Activated T-cell treated with anti-CD3 and anti-CD28 coated beads, Interleukin-2, amount 50 U/mL, for 72 hours (primary cell): ENCODE data around the gene ADGRB2. TPM values are rescaled to one million over a fixed set of nuclear protein-coding genes. Genes with fewer than 3 reads are reported as not detected.

Experiments used
- ATAC-seq, 2 donors: fragments of 150-1000 bp; cut with Tn5 transposase; replicated peaks in 1 of 2; 2 replicates each; pipeline ENCODE4 v1.10.0; 2021; ENCODE audit warnings: moderate library complexity in 2 of 2, mild to moderate bottlenecking in 1 of 2
- DNase-seq, 2 donors: peaks; one replicate each; pipeline ENCODE4 v3.0.0; 2021 to 2022; ENCODE audit warnings: mixed read lengths in 1 of 2
- H3K27ac Mint-ChIP-seq: one replicate; pipeline ENCODE4 v1.8.0; 2022; ENCODE audit warnings: mild to moderate bottlenecking, moderate library complexity, mixed read lengths
- H3K27me3 Mint-ChIP-seq: one replicate; pipeline ENCODE4 v1.8.0; 2022; ENCODE audit warnings: low read depth, mixed read lengths
- H3K36me3 Mint-ChIP-seq, 2 donors: one replicate each; pipeline ENCODE4 v1.8.0; 2022; ENCODE audit warnings: mixed read lengths in 2 of 2, mild to moderate bottlenecking in 1 of 2; ENCODE audit not compliant: insufficient read depth in 2 of 2
- H3K4me1 Mint-ChIP-seq: one replicate; pipeline ENCODE4 v1.8.0; 2022; ENCODE audit warnings: low read depth, mixed read lengths
- H3K4me3 Mint-ChIP-seq, 2 donors: one replicate each; pipeline ENCODE4 v1.8.0; 2022; ENCODE audit warnings: mild to moderate bottlenecking in 2 of 2, mixed read lengths in 2 of 2, moderate library complexity in 2 of 2
- H3K9me3 Mint-ChIP-seq, 2 donors: one replicate each; pipeline ENCODE4 v1.8.0; 2022; ENCODE audit warnings: mixed read lengths in 2 of 2
- total RNA-seq, 2 donors: library from RNA; stranded (reverse); gene quantifications; one replicate each; pipeline ENCODE4 v1.2.3, GENCODE V29; 2022

The ADGRB2 gene
- total RNA-seq, 2 donors from 2014 or later, result 1.0 to 2.3 TPM

DNA sequence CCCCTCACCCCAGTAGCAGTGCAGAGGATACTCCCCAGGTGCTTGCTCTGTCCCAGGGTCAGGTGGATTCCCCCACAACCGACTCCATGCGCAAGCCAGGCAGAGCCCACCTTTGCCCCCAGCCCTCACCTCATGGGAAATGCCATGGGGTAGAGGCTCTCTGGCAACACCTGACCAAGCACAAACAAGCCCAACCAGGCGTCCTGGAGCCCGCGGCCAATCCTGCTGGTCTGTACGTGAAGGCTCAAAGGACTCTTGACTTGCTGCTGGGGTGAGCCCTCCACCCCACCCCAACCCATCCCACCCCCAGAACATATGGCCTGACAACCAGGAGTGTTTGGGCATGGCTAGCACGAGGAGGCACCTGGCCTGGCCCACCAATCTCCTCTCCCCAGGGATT, 1.8 kb downstream of the ADGRB2 start:
- H3K9me3 Mint-ChIP-seq, result no peaks in the 10 kb centered on the region
- ATAC-seq (no peak), DNase-seq (no peak)
- H3K4me3 Mint-ChIP-seq, result peak overlapping the region; percentile 79 to 89
- peaks cover 30% of the 10 kb centered on the region for H3K27me3 Mint-ChIP-seq
- no peak overlapping the region for H3K27ac Mint-ChIP-seq
- peaks cover 16% of the 10 kb centered on the region for H3K4me1 Mint-ChIP-seq
- H3K36me3 Mint-ChIP-seq, result peaks cover 0 to 5% of the 10 kb centered on the region in 2 donors

DNA sequence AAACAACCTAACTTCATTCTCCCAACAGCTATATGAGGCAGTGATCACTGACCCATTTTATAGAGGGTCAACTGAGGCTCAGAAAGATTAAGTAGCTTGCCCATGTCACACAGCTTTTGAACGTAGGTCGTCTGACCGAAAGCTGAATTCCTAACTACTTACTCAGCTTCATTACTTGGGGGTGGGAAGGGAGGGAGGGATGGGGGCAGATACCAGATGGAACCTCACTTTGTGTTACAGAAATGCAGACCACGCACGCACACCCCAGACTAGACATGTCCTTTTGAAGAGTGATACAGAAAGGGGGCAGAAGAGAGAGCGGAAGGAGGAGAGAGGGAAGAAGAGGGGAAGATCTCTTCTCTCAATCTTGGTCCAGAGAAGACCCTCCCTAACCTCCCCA, 2.3 kb downstream of the ADGRB2 start:
- ATAC-seq (no peak), DNase-seq (no peak)
- Mint-ChIP-seq H3K27me3 (peaks cover 30% of the 10 kb centered on the region), H3K4me3 (peak overlapping the region; percentile 79 to 89), H3K27ac (no peak overlapping the region), H3K9me3 (no peaks in the 10 kb centered on the region), H3K4me1 (peaks cover 16% of the 10 kb centered on the region), H3K36me3 (peaks cover 0 to 5% of the 10 kb centered on the region in 2 donors)

DNA sequence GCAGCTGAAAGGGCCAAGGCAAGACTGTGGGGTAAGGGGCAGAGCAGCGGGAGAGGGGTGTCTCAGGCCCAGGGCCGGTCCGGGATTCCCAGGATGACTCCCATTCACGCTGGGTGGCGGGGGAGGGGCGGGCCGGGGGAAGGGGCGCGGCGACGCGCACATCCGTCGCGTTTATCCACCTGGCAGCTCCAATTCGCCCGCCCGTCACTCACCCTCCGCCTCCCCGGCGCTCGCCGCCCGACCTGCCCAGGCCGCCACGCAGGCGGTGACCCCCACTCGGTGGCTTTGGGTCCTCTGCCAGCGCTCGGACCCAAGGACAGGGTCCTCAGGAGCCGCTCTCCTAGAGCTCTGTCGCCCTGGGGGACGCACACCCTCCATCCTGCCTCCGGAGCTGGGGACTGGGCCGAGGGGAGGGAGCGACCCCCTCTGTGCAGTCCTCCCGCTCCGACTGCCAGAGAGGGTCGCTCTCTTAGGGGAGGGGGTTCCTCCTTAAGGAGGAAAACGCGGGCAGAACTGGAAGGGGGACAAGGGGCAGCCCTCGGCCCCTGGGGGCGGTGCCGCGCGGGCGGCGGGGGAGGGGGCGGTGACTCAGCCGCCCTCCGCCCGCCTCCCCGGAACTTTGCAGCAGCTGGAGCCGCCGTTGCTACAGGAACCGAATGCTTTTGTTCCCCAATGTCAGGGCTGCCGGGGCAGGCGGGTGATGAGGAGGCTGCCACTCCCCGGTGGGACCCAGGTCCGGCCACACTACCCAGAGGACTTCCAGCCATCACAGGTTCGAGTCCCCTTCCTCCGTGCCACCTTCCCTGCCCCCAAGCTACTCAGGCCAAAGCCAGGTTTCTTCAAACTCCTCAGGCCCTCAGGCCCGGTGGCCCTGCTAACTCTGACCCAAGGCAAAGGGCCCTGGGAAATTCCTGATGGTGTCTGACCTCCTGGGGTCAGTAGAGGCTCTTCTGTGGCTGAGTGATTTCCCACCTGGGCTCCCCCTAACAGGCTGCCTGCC, 3.4 kb downstream of the ADGRB2 start:
- H3K27ac Mint-ChIP-seq, result no peak overlapping the region
- H3K27me3 Mint-ChIP-seq, result peaks cover 30% of the 10 kb centered on the region
- ATAC-seq (peak; percentile 55 to 60), DNase-seq (peak; percentile 66)
- H3K36me3 Mint-ChIP-seq, result peaks cover 0 to 5% of the 10 kb centered on the region in 2 donors
- no peaks in the 10 kb centered on the region for H3K9me3 Mint-ChIP-seq
- peak overlapping the region; percentile 57 to 63 for H3K4me3 Mint-ChIP-seq
- peaks cover 16% of the 10 kb centered on the region for H3K4me1 Mint-ChIP-seq

DNA sequence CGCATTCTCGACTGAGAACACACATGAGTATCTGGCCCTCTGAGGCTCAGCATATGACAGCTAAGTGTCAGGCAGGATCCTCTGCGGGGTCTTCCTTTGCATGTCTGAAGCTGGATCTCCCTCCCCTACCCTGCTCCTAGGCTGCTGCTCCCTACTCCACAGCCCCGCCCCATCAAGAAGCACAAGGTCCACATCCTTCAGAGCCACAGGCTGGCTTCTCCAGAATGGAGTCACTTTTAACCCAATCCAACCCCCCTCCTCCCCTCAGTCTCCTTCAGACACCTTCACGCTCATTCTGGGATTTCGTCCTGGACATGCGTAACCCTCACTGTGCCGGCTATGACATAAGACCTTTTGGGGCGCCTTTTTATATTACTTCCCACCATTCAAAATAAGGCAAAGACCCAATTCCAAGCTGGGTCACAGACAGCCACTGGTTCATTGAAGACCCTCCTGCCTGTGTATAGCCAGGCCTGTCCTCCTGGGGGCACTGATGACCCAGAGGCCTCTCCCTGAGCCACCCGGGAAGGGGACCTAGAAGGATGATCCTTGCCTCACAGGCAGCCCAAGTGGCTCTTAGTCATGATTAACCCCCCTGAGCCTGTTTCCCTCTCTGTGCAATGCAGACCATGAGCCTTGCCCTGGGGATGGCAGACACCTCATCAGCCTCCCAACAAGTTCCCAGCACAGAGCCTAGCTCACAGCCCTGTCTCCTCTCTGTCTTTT, 4.7 kb downstream of the ADGRB2 start:
- H3K9me3 Mint-ChIP-seq, result no peaks in the 10 kb centered on the region

DNA sequence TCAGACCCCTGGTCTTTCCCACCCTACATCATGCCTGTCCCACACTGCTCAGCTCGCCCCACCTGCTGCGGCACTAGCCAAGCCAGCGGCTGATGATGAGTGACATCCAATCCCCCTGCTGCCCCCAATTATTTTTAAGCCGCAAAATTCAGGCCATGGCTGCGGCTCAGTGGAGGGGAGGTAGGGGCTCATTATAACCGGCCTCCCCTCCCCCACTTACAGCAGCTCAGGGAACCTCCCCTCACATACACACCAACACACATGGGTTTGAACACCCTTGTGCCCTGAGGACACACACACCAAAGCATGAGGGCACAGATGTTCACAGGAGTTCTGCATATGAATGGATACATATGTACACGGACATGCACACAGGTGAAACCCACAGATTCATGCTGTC, 5.3 kb downstream of the ADGRB2 start:
- H3K27me3 Mint-ChIP-seq, result peaks cover 30% of the 10 kb centered on the region
- H3K9me3 Mint-ChIP-seq, result no peaks in the 10 kb centered on the region
- DNase-seq (no peak), ATAC-seq (no peak)
- peaks cover 0 to 3% of the 10 kb centered on the region in 2 donors for H3K36me3 Mint-ChIP-seq
- peaks cover 16% of the 10 kb centered on the region for H3K4me1 Mint-ChIP-seq
- H3K4me3 Mint-ChIP-seq, result no peak overlapping the region
- H3K27ac Mint-ChIP-seq, result no peak overlapping the region

More for the DNA sequence above, 4.7 kb downstream of the ADGRB2 start:
- H3K4me3 Mint-ChIP-seq, result peak overlapping the region; percentile 54 to 66
- H3K27me3 Mint-ChIP-seq, result peaks cover 30% of the 10 kb centered on the region
- H3K27ac Mint-ChIP-seq, result no peak overlapping the region
- ATAC-seq (no peak), DNase-seq (no peak)
- H3K36me3 Mint-ChIP-seq, result peaks cover 0 to 3% of the 10 kb centered on the region in 2 donors
- peaks cover 16% of the 10 kb centered on the region for H3K4me1 Mint-ChIP-seq

DNA sequence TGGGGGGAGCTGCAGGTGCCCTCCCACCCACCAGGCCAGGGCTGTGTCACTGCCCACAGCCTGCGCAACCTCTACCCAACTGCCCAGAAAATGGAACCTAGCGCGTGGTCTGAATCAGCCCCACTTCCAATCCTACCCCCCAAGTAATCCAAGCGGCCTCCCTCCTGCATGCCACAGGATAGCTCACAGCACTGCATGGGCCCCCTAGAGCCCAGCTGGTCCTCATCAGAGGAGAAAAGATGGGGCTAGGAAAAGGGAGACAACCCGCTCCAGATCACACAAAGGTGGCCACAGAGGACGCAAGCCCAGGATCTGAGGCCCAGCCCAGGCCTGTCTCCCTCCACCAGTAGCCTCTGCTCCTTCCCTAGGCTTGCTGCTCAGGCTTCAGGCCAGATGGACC, 6.2 kb downstream of the ADGRB2 start:
- H3K27me3 Mint-ChIP-seq, result peaks cover 24% of the 10 kb centered on the region
- H3K9me3 Mint-ChIP-seq, result no peaks in the 10 kb centered on the region
- peaks cover 12% of the 10 kb centered on the region for H3K4me1 Mint-ChIP-seq
- ATAC-seq, result no peak
- no peak overlapping the region for H3K4me3 Mint-ChIP-seq
- no peaks in the 10 kb centered on the region for H3K36me3 Mint-ChIP-seq
- no peak overlapping the region for H3K27ac Mint-ChIP-seq
- DNase-seq, result no peak

DNA sequence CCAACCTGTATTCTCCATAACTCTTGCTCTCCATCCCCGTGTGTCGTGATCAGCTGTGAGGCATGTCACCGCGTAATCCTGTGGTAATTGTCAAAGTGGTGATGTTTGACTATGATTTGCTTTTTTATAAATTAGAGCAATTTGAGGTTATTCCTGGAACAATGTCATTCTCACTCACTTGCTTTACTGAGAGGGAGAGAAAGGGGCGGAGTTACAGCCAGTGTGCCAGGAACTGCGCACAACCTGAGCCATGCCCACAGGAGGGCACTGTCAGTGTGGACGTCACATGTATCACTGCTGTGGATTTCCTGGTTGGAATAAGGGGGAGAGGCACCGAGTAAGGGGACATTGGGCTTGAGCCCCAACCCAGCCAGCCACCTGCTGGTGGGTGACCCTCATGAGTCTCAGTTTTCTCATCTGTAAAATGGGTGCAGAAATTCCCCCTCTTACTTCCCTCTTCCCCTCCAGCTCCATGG, 6.9 kb downstream of the ADGRB2 start:
- DNase-seq, result no peak
- Mint-ChIP-seq H3K4me1 (peaks cover 15% of the 10 kb centered on the region), H3K4me3 (no peak overlapping the region), H3K27ac (no peak overlapping the region), H3K9me3 (no peaks in the 10 kb centered on the region), H3K27me3 (peaks cover 19% of the 10 kb centered on the region), H3K36me3 (no peaks in the 10 kb centered on the region)
- ATAC-seq, result no peak

DNA sequence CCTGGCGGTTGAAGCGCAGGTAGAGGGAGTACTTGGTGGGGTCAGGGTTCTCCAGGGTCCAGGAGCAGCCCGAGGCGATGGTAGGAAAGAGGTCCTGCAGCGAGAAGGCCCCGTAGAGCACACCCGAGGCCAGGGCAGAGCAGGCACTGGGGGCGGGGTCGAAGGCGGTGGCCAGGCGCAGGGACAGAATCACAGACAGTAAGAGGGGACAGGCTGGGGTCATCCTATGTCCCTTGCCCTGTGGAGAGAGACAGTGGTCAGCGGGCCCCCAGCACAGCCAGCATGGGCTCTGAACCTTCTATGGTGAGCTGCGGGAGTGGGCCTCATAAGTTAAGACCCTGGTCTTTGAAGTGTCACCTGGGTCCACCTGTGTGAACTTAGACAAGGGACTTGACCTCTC, 7.6 kb downstream of the ADGRB2 start:
- no peak for ATAC-seq
- H3K4me1 Mint-ChIP-seq, result peaks cover 17% of the 10 kb centered on the region
- H3K4me3 Mint-ChIP-seq, result no peak overlapping the region
- H3K36me3 Mint-ChIP-seq, result no peaks in the 10 kb centered on the region
- DNase-seq, result no peak
- H3K27ac Mint-ChIP-seq, result no peak overlapping the region
- no peaks in the 10 kb centered on the region for H3K9me3 Mint-ChIP-seq
- H3K27me3 Mint-ChIP-seq, result peaks cover 18% of the 10 kb centered on the region

DNA sequence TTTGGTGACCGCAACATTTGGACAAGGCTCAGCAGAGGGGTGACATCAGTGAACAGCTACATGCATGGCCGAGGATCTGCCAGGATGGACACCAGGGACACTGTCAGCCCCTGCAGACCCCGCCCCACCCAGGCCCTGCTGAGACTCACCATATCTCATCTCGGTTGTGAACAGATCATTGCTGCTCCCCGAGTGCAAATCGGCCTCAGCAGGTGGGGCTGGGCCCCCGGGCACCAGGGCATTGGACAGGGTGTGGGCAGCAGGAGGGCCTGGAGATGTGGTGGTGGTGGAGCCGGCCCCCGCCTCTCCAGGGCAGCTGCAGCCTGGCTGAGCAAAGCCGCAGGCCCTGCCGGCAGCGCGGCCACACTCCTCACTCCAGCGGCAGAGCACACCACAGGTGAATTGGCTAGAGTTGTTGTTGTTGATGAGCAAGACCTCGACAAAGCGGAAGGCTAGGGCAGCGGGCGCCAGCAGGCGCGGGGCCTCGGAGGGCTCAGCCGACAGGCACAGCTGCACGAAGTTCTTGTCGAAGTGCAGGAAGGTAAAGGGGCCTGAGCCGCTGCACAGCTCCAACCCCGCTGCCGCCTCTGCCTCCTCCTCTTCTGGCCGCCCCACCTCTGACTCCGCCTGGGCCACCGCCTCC, 8.2 kb downstream of the ADGRB2 start:
- peaks cover 16% of the 10 kb centered on the region for H3K27me3 Mint-ChIP-seq
- H3K4me1 Mint-ChIP-seq, result peaks cover 16% of the 10 kb centered on the region
- no peaks in the 10 kb centered on the region for H3K9me3 Mint-ChIP-seq
- no peaks in the 10 kb centered on the region for H3K36me3 Mint-ChIP-seq
- no peak overlapping the region for H3K27ac Mint-ChIP-seq
- ATAC-seq, result no peak
- H3K4me3 Mint-ChIP-seq, result no peak overlapping the region
- DNase-seq, result no peak

DNA sequence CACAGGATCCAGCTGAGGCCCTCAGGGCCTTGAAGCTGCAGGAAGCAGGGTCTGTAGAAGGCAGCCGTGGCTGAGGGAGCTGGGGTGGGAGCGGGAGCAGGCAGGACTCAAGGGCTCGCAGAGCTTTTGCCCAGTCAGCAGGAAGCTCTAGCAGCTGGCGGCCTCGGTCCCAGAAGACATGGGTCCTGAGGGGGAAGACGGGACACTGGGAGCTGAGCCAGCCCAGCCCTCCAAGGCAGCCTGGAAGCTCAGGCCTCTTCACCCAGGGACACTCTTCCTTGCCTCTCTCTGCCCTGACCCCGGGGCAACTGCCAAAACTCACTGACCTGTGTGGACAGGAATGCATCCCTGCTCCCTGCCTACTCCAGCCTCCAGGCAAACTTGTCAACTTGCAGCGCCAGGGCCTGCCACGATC, 8.9 kb downstream of the ADGRB2 start:
- peaks cover 19% of the 10 kb centered on the region for H3K27me3 Mint-ChIP-seq
- no peak overlapping the region for H3K4me3 Mint-ChIP-seq
- no peaks in the 10 kb centered on the region for H3K36me3 Mint-ChIP-seq
- H3K27ac Mint-ChIP-seq, result no peak overlapping the region
- no peak for DNase-seq
- H3K4me1 Mint-ChIP-seq, result peaks cover 23% of the 10 kb centered on the region
- no peak for ATAC-seq
- no peaks in the 10 kb centered on the region for H3K9me3 Mint-ChIP-seq

DNA sequence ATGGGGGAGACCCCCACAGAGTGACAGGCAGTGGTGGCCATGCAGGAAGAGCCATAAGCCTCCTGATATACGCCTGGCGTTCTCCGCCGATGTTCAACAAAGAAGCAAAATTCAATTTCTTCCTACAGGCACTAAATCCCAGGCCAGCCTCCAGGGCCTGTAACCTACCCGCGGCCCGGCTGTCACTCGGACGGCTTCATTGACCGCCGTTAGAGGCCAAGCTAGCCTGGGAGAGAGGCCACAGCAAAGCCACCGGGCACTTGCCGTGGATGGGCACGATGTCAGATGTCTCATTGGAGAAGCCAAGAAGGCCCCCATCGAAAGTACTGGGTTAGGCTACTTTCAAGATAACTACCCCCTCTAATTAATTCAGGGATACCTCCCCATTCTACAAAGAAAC, 9.7 kb downstream of the ADGRB2 start:
- Mint-ChIP-seq H3K27ac (no peak overlapping the region), H3K9me3 (no peaks in the 10 kb centered on the region), H3K4me1 (peaks cover 30% of the 10 kb centered on the region), H3K36me3 (no peaks in the 10 kb centered on the region), H3K4me3 (no peak overlapping the region), H3K27me3 (peaks cover 20% of the 10 kb centered on the region)
- DNase-seq (no peak), ATAC-seq (no peak)

DNA sequence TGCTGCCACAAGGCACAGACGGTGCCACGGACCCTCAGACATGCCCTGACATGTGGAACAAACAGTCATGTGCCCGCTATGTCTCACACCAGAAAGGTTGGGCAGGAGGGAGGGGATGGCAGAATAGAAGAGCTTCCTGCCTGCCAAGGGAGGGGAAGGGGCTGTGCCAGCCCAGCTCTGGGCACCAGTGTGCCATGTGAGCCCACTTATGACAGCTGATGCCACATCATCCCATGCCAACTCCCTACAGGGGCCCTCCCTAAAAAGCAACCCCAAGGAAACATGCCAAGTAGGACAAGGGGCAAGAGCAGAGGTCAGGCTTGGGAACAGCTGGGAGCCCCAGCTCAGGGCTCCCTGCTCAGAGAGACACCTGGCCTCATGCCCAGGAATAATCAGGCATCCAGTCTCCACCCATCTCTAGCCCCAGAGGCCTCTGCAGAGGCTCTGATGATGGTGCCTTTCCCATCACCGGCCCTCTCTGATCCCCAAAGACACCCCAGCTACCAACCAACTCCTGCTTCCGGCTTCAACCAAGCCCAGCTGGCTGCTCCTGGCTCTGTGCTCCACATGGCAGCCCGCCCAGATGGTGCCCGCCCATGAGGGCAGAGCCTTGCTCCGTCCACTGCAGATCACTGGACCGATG, 10.3 kb downstream of the ADGRB2 start:
- DNase-seq, result no peak
- Mint-ChIP-seq H3K4me3 (no peak overlapping the region), H3K27ac (no peak overlapping the region), H3K4me1 (peaks cover 30% of the 10 kb centered on the region), H3K9me3 (no peaks in the 10 kb centered on the region), H3K27me3 (peaks cover 21% of the 10 kb centered on the region), H3K36me3 (no peaks in the 10 kb centered on the region)
- ATAC-seq, result no peak
